ENCODE measurements around the gene UNC13A. TPM values are rescaled to one million over a fixed set of nuclear protein-coding genes. Genes with fewer than 3 reads are reported as not detected.

UNC13A gene
- total and polyA plus RNA-seq, 2 of the 8 experiments (the other 6 are each of a cell fraction or from before 2014, with no cell fraction given) = 13.1 to 47.6 TPM

GRCh38 chr19:17647071-17648020 is 40.8 kb downstream of the UNC13A start:
- H3K27me3 ChIP-seq (replicated peaks in 1 of 4; ENCODE audit: control insufficient read depth in 3 of 4, extremely low read depth in 1 of 4, insufficient read depth in 3 of 4, low read length in 3 of 4) = no peaks in the 10 kb centered on the region
- peaks cover 0 to 5% of the 10 kb centered on the region in 2 experiments for H4K20me1 ChIP-seq (replicated peaks in 1 of 2; ENCODE audit: control insufficient read depth in 1 of 2, insufficient read depth in 2 of 2, low read length in 2 of 2)
- peaks cover 0 to 2% (median 0%) of the 10 kb centered on the region in 4 experiments; a peak in 1 of 7 replicates for H3K4me1 ChIP-seq (replicated peaks in 1 of 4; ENCODE audit: control insufficient read depth in 3 of 4, insufficient read depth in 4 of 4, low read length in 3 of 4)
- peaks cover 3 to 33% (median 9%) of the 10 kb centered on the region in 4 experiments; a peak in 6 of 8 replicates for H3K36me3 ChIP-seq (ENCODE audit: control insufficient read depth in 2 of 4, insufficient read depth in 4 of 4, low read length in 3 of 4)
- no peak overlapping the region for H3K56ac ChIP-seq (replicated peaks; ENCODE audit: insufficient read length, low read depth, low read length)
- no peak overlapping the region; the same call in 1 of the 2 replicates for H4K8ac ChIP-seq (ENCODE audit: extremely low read depth, insufficient read depth, low read length)
- H3K4me3 ChIP-seq (ENCODE audit: extremely low read depth in 1 of 4, insufficient read depth in 2 of 4, low read depth in 3 of 4, low read length in 4 of 4) = no peak overlapping the region
- POLR2A ChIA-PET (ENCODE audit: partially characterized antibody) = interaction anchor here (0.6 kb wide), 1 partner anchor 242 kb away, joined by 3 read pairs; the partner anchor contains the start of gene BST2
- no peaks in the 10 kb centered on the region for H3K79me2 ChIP-seq (ENCODE audit: control insufficient read depth in 1 of 2, insufficient read depth in 2 of 2, low read length in 2 of 2)
- H2BK20ac ChIP-seq (ENCODE audit: low read length) = no peak overlapping the region
- H4K5ac ChIP-seq (ENCODE audit: insufficient read length, low read depth, low read length) = no peak overlapping the region
- peaks cover 2% of the 10 kb centered on the region; the same call in 1 of the 2 replicates for H3K79me1 ChIP-seq (ENCODE audit: low read depth, low read length)
- H2AK5ac ChIP-seq (ENCODE audit: low read depth, low read length) = no peak overlapping the region
- H2BK5ac ChIP-seq (ENCODE audit: low read depth, low read length) = no peak overlapping the region
- DNase-seq (ENCODE audit: low read depth in 1 of 2, low spot score in 2 of 2) = peak in 1 of 2 experiments; percentile 48
- no peak overlapping the region for H3K9ac ChIP-seq (replicated peaks in 1 of 4; ENCODE audit: extremely low read depth in 1 of 4, low read depth in 3 of 4, low read length in 3 of 4)
- WGBS, 2 experiments (ENCODE audit: extremely low coverage in 1 of 2, insufficient coverage in 1 of 2, insufficient read length in 1 of 2, insufficient replicate concordance in 2 of 2, low coverage in 1 of 2, low lambda C conversion rate in 2 of 2, missing lambda C conversion rate in 1 of 2) = 96% methylated on average over 38 of the region's 50 CpGs; no CpG with 5 or more reads in 1 of the 2 experiments
- no peak overlapping the region for H2AFZ ChIP-seq (ENCODE audit: low read length)
- no peaks in the 10 kb centered on the region for H3K23me2 ChIP-seq (ENCODE audit: low read depth, low read length)
- CTCF ChIA-PET (ENCODE audit: partially characterized antibody) = interaction anchor here (0.5 to 2.2 kb wide), 10 partner anchors 8 to 145 kb away, joined by 3 to 8 read pairs (median 4); no protein-coding TSS in a partner anchor
- H2BK12ac ChIP-seq (ENCODE audit: low read depth, low read length) = no peak overlapping the region
- H3K23ac ChIP-seq (ENCODE audit: insufficient read length) = no peak overlapping the region
- H3K14ac ChIP-seq (ENCODE audit: insufficient read length) = no peak overlapping the region
- no peaks in the 10 kb centered on the region for H3K9me3 ChIP-seq (ENCODE audit: insufficient read depth in 2 of 2, low read depth in 1 of 2, low read length in 1 of 2)
- no peak overlapping the region for H2BK120ac ChIP-seq (replicated peaks; ENCODE audit: low read depth, low read length)
- H3K27ac ChIP-seq (ENCODE audit: low read depth, low read length) = no peak overlapping the region
- H3K4ac ChIP-seq (replicated peaks; ENCODE audit: insufficient read length, low read depth, low read length) = no peak overlapping the region
- no peak overlapping the region for H3K18ac ChIP-seq (ENCODE audit: extremely low read depth, low read length)
- H3K4me2 ChIP-seq (ENCODE audit: insufficient read depth in 1 of 2, low read depth in 2 of 2, low read length in 2 of 2) = peak overlapping the region in 1 of 2 experiments; percentile 17; a peak in 1 of 4 replicates
- no peak for FAIRE-seq
- H2BK15ac ChIP-seq (ENCODE audit: low read length) = no peak overlapping the region
- no peak overlapping the region for H4K91ac ChIP-seq (replicated peaks; ENCODE audit: insufficient read length, low read length)
- no peak for TF ChIP-seq RXRA (IDR thresholded peaks at IDR 0.05; ENCODE audit: insufficient read depth, low read depth, low read length)
- TF ChIP-seq EZH2 (IDR thresholded peaks at IDR 0.05; ENCODE audit: low read depth, low read length, severe bottlenecking) = no peak
- TF ChIP-seq SIX5 (IDR thresholded peaks at IDR 0.05; ENCODE audit: low read depth, low read length) = no peak
- no peak for TF ChIP-seq RNF2 (IDR thresholded peaks at IDR 0.05; ENCODE audit: borderline replicate concordance, low read depth, low read length, missing control alignments, poor library complexity, severe bottlenecking)
- TF ChIP-seq TAF1 (IDR thresholded peaks at IDR 0.05; ENCODE audit: low read depth, low read length) = no peak
- no peak for TF ChIP-seq SRF (IDR thresholded peaks at IDR 0.05; ENCODE audit: low read depth, low read length)
